AG09309 (cell line): ENCODE results near the gene TMEM223.

ENCODE experiments used
- DNase-seq: peaks from one replicate; pipeline ENCODE4 v3.0.0-alpha.2; 2010; ENCODE audit warnings: low read depth
- H3K4me3 ChIP-seq: 2 replicates; pipeline ENCODE4 v1.5.1; 2011; ENCODE audit warnings: mild to moderate bottlenecking, low read depth, low read length, moderate library complexity; ENCODE audit not compliant: control insufficient read depth
- TF ChIP-seq, protein P1 (sequence below): IDR thresholded peaks from 2 replicates; pipeline ENCODE4 v1.5.1; 2011; ENCODE audit warnings: mild to moderate bottlenecking, low read depth, low read length, inconsistent platforms; ENCODE audit not compliant: insufficient read depth, control insufficient read depth; ENCODE audit errors: missing control alignments

TMEM223 gene

DNA sequence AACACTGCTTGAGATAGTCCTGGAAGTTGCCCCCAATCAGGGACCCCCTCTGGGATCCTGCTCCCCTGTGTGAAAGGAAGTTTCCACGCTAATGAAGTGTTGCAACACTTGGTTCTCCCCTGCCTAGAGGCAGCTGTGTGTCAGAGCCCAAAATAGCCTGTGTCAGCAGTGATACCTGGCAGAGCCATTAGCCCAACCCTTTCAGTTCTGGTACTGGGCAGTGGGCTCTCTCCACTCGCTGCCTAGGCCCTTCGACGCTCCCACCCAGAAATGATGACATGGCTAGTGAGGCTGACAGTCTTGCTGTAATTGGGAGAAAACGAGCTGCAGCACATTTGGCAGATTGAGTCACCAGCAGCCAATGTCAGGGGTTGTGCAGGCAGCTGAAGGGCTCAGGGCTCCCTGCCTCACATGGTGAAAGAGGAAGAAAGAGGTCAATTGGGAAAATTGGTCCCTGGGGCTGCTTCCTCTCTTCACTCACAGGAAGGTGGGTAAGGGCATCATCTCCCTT is 14.9 kb upstream of the TMEM223 start:
- H3K4me3 ChIP-seq: no peak overlapping the region
- TF ChIP-seq, protein P1, sequence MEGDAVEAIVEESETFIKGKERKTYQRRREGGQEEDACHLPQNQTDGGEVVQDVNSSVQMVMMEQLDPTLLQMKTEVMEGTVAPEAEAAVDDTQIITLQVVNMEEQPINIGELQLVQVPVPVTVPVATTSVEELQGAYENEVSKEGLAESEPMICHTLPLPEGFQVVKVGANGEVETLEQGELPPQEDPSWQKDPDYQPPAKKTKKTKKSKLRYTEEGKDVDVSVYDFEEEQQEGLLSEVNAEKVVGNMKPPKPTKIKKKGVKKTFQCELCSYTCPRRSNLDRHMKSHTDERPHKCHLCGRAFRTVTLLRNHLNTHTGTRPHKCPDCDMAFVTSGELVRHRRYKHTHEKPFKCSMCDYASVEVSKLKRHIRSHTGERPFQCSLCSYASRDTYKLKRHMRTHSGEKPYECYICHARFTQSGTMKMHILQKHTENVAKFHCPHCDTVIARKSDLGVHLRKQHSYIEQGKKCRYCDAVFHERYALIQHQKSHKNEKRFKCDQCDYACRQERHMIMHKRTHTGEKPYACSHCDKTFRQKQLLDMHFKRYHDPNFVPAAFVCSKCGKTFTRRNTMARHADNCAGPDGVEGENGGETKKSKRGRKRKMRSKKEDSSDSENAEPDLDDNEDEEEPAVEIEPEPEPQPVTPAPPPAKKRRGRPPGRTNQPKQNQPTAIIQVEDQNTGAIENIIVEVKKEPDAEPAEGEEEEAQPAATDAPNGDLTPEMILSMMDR: no peak
- DNase-seq: no peak

DNA sequence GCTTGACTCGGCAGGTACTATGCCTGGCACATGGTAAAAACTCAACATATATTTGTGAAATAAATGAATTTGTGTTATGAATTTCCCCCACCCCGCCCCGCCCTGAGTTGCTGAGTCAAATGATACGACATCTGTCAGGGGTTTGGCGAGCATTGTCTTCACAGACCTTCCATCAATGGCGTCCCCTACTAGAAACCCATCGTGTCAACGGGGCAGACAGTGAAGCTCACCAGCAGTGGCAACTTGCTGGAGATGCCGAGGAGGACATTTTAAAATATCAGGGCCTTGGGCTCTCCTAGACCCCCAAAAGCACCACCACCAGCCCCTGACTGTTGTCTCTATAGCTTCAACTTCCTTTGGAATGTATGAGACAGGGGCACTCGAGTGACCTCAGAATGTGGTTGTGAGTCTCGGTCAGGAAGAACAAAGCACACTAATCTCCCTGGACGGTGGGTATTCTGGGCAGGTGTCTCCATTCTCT is 14.2 kb upstream of the TMEM223 start:
- TF ChIP-seq, protein P1: no peak
- H3K4me3 ChIP-seq: peak overlapping the region; percentile 61
- no peak for DNase-seq

DNA sequence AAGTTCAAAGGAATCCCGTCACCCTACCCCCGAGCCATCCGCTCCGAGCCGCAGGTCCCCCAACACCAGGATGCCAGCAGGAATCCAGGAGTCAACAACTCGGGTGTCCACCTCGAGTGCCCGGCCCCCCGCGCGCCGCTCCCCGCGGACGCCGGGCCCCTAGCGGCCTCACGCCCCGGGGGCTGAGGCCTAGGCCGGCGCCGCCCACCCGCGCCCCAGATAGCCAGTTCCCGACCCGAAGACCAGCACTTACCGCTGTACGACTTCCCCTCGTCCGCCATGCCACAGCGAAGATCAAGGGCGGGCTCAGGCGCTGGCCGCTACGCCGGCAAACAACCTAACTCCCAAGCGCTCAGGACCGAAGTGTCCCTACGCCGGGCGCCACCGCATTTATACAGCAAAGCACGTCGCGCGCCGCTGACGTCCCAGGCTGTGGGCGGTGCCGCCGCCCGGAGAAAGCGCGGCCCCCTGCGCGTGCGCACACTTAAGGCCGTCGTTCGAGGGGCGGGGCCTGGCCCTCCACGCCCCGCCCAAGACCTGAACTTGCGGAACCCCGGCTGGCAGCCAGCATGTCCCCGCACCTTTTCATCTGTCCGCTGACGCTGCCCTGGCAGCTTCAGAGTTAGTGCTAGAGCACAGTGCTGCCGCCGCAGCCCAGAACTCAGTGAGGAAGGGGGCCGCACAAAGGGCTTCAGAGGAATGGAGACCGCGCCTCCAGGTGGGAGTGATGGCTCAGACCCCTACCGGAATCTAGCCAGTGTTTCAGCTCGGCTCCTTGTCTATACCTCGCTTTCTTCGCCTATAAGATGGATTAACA is 13.5 kb upstream of the TMEM223 start, which contains the start of gene NXF1:
Gene NXF1 (minus strand): TSS at position 365 of the 817 bp plus-strand sequence. CDS start 84 bp downstream, at position 281.
- peak; percentile 74 for DNase-seq

DNA sequence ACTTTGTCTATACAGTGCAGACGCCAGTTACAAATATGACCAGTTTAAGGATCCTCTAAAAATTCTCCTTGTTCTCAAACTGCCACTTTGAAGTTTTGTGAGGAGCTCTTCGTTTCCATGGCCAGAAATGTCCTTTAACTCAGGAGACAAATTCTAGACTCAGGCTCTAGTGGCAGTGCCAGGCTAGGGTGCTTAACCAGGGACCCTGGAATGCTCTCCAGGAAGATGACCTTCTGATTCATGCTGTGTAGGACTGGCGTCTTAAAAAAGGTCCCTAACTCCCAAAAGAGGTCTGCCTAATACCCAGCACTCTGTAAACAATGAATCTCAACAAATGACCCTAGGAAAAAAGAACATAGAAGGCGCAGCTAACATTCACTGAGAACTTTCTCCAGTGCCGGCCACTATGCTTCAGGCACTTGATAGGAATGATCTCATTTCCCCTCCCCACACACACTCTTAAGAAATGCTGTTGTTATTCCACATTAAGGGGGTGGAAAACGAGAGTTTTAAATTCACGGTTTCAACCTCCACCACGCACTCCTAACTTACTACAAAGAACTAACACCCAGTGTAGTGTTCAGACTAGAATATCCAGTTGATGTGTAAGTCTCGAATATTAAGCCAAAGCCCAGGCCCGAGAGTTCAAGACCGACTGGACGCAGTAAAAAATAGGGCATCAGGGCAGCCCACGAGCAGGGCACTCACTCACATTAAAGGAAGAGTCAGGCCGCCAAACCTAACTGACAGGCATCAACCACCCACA is 12.7 kb upstream of the TMEM223 start:
- DNase-seq: no peak
- peak overlapping the region; percentile 77 for H3K4me3 ChIP-seq
- TF ChIP-seq, protein P1: no peak

More for the DNA sequence above, 13.5 kb upstream of the TMEM223 start, which contains the start of gene NXF1:
- H3K4me3 ChIP-seq: peak within 1 kb of the TSS; percentile 77
- TF ChIP-seq, protein P1: no peak

DNA sequence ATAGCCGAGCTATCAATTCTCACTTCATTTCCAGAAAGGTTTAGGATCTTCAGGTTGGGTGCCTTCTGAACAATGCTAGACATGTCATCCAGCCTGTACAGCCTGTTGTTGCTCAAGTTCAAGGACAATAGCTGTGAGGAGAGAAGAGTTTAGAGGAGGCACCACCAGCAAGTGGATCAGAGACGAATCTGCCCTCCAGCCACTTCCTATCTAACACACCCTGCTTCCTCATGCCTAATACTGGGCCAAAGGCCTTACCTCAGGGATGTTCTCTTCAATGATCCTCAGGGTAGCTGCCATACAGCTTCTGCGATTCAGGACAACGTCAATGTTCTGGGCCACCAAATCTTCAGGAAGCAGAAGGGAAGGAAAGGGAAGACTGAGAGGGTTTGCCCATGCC is 9.3 kb upstream of the TMEM223 start:
- TF ChIP-seq, protein P1: no peak
- DNase-seq: no peak
- no peak overlapping the region for H3K4me3 ChIP-seq

DNA sequence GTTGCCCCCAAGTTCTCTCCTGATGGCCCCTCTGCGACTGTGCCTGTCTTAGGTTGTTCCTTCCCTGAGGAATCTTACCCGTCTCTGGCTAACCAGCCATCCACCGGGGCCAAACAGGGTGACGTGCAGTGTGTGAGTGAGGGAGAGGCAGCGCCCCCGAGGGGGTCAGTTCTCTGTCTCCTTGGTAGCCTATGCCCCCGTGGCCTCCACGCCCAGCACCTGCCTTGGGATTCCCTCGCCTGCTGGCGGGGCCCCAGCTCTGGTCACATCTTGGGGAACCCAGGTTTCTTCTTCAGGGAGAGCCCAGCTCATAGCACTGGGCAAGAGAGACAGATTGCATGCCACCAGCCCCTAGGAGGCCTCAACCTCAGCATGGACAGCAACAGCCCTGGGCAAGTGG is 7.7 kb upstream of the TMEM223 start:
- TF ChIP-seq, protein P1: no peak
- DNase-seq: no peak
- H3K4me3 ChIP-seq: no peak overlapping the region
